HG03442 (cell line): ENCODE measurements around the gene COQ3.
"Not testable (repeated sequence)": the region's sequence is repeated elsewhere in the genome, so short reads cannot be mapped to it uniquely, and the experiment has no call there.

ENCODE experiments used
- ATAC-seq: cut with Tn5 transposase; IDR thresholded peaks from one replicate; pipeline ENCODE4 v1.9.1; 2021; ENCODE audit warnings: mild to moderate bottlenecking, moderate library complexity; ENCODE audit not compliant: unreplicated experiment

COQ3 gene

DNA sequence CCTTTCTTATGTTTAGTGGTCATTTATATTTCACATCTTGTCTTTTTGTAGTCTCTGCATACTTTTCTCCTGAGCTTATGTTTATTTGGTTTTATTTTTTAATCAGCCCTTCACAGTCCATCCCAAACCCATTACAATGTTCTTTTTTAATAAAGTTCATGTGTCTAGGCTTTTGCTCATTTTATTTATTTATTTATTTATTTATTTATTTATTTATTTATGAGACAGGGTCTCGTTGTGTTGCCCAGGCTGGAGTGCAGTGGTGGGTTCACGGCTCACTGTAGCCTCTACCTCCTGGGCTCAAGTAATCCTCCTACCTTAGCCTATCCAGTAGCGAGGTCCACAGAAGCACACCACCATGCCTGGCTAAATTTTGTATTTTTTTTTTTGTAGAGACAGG lies 3.1 kb downstream of the COQ3 start:
- ATAC-seq = no peak

DNA sequence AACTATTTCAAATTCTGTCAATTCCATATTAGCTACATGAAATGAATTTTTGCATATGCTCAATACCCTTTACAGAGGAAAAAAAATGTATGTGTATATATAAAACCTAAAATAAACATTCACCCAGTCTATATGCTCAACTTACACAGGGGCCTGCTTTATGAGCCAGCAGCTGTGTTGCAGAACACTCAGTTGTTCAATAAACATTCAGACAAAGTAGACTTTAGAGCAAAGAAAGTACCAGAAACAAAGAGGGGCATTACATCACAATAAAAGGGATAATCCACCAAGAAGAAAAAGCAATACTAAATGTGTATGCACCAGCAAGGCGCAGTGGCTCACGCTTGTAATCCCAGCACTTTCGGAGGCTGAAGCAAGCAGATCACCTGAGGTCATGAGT lies 9.5 kb downstream of the COQ3 start:
- no peak for ATAC-seq

DNA sequence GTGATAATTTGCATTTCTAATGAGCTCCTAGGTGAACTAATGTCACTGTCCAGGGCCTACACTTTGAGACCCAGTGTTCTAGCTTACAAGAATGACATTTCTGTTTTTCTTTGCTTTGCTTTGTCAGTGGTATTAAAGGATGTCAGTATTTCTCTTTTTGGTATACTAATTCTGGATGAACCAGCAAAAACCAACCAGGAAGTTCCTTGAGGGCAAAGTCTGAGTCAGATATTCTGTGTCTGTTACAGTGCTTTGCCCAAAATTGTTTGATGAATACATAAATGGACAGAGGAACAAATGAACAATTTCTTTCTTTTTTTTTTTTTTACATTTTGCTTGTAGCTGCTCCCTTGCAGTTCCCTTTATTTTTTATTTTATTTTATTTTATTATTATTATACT lies 15.4 kb downstream of the COQ3 start:
- ATAC-seq = no peak

DNA sequence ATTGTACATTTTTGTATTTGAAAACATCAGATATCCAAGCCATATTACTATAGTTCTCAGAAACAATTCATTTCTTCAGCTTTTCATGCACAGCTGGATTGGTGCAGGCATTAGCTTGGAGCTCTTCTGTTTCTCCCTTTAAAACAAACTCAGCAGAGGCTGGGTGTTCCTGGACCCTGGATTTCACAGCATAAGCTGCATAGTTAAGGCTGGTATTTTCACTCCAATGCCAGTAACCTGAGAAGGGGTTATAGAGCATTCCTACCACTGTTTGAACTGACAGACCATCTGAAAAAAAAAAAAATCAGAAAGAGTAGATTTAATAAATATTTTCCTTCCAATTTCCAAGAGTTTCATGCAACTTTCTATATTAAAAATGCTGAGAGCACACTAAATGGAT lies 24.5 kb downstream of the COQ3 start:
- ATAC-seq = no peak

DNA sequence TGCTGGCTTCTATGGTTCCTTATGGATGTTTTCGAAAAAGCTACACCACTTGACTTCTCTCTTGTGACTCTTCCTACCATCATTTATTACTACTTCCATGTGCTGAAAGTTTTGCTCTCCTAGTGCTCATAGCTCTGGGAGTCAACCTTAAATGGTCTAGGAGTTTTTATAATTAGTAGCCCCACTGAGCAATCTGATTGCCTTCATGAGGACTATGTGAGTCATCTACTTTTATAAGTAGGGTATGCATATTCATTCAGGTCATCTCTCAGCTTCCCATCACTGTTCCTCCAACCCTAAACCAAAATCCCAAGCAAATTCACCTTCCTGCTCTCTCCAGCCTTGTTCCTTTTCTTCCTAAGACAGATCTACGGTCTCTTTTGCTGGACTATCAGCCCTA lies 27.1 kb downstream of the COQ3 start:
- no peak for ATAC-seq

DNA sequence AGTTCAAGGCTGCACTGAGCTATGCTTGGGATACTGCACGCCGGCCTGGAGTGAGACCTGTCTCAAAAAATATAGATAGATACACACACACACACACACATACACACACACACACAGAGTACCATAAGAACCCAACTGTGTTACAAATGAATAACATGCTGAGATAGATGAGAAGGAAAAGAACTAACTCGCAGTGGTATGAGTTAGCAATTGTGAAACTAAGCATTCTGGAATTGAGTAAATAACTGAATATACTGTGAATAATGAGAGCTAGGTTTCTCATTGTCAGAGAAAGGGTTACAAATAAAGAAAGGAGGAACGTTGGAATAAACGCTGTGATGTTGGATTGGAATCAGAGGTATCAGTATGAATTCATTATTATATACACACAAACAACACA lies 30.0 kb downstream of the COQ3 start:
- ATAC-seq = peak; percentile 98

DNA sequence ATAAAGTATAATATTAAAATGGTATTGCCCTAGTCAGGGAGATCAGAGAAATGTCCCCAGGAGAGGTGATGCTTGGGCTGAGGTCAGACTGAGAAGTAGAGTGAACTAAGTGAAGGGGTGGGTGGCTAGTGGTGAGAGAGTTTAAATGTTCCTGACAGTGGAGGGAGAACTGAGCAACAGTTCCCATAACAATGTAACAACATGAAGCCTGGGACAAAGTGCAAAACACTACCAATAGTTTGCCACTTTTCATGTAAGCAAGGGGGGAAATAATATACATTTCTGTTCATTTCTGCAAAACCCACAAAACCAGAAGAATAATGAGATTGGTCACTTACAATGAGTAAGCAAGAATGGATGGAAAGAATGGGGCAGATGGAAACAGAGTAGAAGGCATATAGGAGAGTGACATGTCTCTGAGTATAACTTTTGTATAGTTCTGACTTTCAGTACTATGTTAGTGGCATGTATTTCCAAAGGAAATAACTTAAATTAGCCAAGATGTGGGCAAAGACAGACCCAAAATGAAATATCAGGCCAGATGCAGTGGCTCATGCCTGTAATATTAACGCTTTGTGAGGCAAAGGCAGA lies 31.2 kb downstream of the COQ3 start:
- no peak for ATAC-seq

DNA sequence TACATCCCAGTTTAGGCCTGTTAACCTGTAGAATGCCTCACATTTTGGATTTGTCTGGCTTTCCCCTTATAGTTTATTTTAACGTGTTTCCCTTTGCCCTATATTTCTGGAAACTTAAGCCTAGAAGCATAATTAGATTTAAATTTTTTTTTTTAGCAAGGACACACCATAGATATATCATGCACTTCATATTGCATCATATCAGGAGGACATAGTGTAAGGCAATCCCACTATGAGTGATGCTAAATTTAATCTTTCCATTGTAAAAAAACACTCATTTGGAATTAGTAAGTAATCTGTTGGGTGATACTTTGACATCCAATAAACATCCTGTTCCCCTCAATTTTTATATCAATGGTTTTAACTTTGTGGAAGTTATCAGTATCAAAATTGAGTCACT lies 34.2 kb downstream of the COQ3 start:
- ATAC-seq = no peak

DNA sequence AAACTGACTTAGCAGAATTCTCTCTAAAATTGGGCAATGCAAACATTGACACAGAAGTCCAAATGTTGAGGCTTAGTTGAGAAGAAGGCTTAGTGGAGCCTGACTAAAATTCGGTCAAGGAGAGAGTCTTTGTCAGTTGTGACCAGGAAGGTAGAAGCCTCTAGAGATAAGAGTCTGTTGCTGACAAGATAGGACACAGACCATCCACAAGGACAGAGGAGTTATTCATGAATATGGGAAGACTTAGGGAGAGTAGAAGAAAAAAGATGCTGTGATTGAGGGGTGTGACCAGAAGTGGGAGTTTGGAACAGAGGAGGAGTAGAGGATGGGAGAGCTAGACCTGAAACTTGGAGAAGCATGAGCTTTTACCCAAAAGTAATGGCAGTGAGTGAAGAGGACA lies 37.4 kb downstream of the COQ3 start:
- ATAC-seq = no peak

DNA sequence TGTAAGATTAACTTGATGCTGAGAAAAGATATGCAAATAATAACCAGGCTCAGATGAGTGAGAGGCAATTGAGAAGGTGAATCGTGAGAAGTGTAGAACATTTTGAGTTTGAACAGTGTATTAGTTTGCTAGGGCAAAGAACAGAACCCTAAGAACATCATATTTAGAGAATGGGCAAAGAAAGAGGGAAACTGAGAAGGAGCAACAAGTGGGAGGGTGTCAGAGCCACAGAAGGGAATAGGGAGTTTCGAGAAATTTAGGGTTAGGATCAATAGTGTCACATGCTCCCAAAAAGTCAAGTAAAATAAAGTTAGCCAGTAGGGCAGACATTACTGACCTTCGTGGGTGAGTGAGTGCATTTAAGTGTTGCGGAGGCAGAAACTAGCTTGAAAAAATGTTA lies 39.0 kb downstream of the COQ3 start:
- ATAC-seq = no peak

DNA sequence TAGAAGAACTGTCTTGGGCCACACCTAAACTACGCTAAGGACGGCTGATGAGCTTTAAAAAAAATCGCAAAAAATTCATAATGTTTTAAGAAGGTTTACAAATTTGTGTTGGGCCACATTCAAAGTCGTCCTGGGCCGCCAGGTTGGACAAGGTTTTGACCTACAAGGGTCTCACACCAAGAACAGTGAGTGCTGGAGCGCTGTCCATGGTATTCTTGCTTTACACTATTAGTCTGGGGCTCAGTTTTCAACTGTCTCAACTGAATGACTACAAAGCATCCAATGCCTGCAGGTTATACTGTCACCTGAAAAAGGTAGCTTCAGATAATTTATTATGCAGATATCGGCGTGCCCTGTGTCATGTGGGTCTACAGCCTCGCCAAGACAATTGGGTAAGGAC lies 40.9 kb downstream of the COQ3 start:
- no peak for ATAC-seq

DNA sequence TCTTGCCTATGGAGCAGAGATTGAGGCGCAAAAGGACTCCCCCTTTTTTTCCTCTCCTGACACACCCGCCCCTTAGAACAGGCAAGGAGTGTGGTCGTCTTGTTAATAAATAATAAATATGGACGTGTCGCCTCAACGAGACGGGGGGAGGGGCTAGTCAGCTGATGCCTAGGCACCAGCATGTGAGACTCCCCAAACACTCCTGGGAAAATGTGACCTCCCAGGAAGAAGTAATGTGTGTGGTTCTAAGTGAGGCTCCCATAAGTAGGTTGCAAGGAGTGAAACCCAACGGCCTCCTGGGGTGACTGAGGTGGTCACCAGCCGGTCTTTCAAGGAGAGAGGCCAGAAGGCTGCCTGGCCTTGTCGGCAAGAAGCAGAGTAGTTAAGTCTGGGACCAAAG lies 43.4 kb downstream of the COQ3 start:
- ATAC-seq = no peak

DNA sequence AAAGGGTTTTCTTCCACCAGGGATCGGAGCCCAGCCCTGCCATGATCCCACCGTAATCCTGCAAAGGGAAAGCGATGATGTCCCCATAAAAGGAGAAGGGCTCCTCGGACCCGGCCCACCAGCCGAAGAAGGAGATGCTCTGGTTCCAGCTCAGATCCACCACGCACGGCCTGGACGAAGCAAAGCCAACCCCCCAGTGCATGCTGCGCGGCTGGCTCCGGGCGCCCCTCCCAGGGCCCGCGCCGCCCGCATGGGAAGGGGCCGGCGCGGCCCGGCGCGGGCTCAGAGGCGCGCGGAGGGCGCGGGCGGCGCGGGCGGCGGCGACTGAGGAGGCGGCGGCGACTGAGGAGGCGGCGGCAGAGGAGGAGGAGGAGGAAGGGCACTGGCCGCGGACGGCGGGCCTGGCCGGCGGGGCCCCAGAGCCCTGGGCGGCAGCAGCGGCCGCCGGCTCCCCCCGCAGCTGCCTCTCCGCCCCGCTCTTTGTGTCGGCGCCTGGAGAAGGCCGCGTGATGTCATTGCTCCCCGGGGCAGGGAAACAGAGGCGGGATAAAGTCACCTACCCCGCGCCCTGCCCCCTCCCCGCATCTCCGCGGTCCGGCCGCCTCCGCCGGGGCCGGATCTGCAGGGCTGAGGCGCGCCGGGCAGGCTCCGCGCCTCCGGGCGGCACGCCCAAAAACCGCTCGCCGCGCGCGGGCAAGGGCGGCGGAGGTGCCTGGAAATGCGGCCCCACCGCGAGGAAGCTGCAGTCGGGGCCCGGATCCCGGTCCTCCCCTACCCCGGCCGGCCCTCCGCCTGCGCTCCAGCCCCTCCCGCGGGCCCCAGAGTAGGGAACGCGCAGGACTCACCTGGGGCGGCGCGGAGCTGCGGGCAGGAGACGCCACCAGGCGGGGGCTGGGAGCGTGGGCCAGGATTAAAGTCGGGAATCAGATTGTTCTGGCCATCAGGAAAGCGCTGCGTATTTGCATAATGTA lies 44.5 kb downstream of the COQ3 start, which contains the start of gene FAXC:
Gene FAXC, minus strand, starts transcription at position 504 of the 971 bp plus-strand sequence. Its CDS starts 302 bp downstream, at position 202.
- ATAC-seq = peak; percentile 46

DNA sequence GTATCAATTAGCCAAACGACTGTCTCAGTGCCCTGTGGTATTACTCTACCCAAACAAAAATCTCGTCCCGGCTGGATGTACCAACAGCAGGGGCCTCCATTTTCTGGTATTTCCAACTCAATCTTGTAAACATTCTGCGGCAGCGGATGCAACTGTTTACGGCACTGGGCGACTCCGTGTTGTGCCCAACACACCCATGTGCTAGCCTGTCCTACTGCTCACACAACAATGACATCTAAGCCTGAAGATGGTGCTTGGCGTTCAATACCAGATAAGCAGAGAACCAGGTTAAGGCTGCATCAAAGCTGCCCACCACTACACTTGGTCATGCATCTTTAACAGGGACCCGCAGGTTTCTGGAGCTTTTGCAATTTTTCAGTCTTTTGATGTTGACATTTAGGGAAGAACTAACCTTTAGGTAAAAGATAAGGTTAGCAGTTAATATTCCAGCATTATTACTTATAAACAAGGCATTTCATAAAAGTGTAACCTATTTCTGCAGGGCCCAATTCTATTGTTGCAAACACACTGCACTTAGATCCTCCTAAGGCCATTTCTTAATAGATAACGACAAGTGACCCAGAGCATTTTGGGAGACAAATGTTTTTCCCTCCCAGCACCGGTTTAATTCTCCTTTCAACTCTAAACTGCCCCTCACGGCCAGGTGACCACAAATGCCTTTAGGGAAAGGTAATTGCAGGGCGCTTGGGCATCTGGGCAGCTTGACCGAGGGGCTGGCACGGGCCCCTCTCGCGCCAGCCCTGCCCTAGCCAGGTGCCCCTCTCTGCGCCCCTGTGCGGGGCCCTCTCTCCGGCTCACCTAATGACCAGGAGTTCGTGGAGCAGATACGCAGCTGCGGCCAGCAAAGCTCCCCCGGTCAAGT lies 45.5 kb downstream of the COQ3 start:
- ATAC-seq = no peak

DNA sequence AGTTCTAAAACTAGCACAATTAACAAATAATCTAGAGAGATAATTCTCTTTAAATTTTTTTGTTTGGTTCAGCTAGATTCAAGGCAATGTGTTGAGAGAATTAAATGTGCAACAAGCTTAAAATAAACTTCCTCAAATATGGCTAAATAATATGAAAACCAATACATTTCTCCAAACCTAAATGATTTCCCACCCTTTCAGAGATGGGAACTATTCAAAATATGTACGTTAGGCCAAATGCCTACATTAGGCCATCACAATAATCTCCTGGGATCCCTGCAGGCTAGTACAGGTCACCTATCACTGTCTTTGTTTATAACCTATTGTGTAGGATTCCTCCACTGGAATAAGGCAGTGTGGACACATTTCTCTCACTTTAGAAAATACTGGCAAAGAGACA lies 46.2 kb downstream of the COQ3 start:
- ATAC-seq = no peak

DNA sequence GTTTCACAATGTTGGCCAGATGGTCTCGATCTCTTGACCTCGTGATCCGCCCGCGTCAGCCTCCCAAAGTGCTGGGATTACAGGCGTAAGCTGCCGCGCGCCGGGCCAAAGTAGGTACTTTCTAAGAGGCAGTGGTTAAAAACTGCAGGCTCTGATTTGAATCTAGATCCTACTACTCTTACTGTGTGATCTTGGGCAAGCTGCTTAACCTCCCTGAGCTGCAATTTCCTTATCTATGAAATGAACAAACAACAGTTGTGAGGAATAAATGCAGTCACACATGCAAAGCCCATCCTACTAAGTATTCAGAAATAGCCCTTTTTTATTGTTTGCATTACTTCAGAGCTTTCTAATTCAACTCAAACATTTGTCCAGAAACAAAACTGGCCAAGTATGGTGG lies 47.4 kb downstream of the COQ3 start:
- no peak for ATAC-seq

DNA sequence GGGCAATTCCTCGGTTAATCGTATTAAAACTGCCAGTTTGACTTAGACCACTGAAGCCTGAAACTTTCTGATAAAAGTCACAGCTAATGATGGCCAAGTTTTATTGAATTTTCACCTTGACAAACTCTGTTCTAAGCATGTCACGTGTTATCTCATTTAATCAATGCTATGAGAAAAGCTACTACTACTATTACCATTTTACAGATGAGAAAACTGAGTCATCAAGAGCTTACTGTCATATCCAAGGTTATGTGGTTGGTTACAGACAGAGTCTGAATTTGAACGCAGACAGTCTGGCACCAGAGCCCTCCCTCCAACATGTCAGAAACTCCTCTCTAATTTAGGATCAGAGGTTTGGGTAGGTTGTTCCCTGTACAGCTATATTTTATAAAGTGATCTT lies 48.8 kb downstream of the COQ3 start:
- ATAC-seq = no peak

DNA sequence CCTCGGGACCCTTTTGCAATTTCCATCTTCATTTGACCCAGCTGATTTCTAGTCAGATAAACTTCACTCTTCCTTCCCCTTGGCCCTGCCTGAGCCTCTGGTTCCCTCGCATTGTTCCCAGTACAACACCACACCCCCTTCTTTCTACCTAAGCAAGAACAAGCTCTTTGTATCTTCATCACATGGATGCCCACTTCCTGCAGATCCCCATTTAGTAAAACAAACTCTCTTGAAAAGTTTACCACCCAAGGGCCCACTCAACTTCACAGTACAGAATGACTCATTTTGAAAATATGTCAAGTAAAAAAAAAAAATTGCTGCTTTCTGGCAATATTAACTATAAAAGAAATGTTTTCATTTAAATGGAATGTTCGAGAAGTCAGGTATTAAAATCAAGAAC lies 49.7 kb downstream of the COQ3 start:
- ATAC-seq = peak; percentile 43

DNA sequence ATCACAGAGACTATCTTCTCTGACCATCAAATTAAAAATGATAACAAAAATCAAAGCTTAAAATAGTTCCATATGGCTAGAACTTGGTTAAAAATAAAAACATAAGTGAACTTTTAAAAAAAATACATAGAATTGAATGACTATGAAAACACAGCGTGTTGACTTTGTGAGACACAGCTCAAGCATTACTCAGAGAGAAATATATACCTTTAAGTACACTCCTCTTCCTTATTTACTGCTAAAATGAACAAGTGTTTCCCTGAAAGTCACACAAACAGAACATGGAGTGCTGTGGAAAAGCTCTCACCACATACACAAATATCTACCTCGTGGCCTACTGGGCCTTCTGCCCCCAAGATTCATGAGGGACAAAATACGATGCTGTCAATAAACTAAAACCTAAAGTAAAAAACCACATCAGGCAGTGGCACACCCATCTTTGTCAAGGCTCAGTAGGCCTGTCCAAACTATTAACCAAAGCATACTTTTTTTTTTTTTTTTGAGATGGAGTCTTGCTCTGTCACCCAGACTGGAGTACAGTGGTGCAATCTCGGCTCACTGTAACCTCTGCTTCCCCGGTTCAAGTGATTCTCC lies 52.0 kb downstream of the COQ3 start:
- no peak for ATAC-seq

DNA sequence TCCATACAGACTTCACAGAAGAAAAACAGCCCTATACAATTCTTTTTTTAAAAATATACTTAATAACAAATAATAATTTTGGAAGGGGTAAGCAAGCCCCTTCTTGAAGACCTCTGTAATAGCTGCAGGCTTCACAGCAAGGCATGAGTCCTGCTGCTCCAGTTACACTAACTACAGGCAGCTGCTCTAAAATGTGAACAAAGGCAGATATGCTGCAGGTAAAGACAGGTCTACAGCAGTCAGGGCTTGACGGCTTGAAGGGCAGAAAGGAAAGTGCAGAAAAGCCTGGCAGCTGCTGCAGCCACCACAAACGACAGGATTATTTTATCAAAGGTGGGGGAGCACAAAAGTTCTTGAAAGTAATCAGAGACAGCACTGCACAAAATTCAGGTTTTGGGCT lies 55.8 kb downstream of the COQ3 start:
- no peak for ATAC-seq

DNA sequence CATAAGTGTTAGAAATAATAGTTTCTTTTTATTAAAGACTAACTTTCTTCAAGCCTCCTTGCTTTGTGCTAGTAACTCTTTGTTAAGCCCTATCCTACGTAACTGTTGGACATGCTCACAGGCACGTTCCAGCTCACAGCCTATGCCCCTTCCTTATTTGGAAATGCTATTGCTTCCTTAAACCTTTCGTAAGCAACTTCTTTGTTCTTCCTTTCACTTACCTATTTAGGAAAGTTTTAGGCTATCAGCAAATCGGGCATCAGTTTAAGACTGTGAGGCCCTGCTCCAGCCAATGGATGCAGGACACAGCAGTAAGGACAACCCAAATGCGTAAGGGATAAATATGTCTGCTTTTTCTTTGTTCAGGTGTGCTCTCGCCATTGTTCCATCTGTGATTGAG lies 58.7 kb downstream of the COQ3 start:
- ATAC-seq = not testable (repeated sequence)
